NT2/D1 (cell line): Measurements from ENCODE around the gene TPRA1.

Experiments
- DNase-seq: peaks from one replicate; pipeline ENCODE4 v3.0.0-alpha.2; 2011; ENCODE audit warnings: low read depth, low spot score
- H3K27me3 ChIP-seq: 2 replicates; pipeline ENCODE4 v1.6.0; 2011; ENCODE audit warnings: mild to moderate bottlenecking; ENCODE audit not compliant: insufficient read length, insufficient read depth
- H3K36me3 ChIP-seq: 2 replicates; pipeline ENCODE4 v1.6.1; 2011; ENCODE audit warnings: mild to moderate bottlenecking, low read length, mixed read lengths; ENCODE audit not compliant: insufficient read depth, insufficient read length
- H3K4me1 ChIP-seq: 2 replicates; pipeline ENCODE4 v1.5.1; 2011; ENCODE audit not compliant: insufficient read depth, insufficient read length
- H3K4me3 ChIP-seq: 2 replicates; pipeline ENCODE4 v1.5.1; 2011; ENCODE audit warnings: low read depth; ENCODE audit not compliant: insufficient read length
- H3K9ac ChIP-seq: 2 replicates; pipeline ENCODE4 v1.6.0; 2011; ENCODE audit warnings: low read depth; ENCODE audit not compliant: insufficient read length
- H3K9me3 ChIP-seq: 2 replicates; pipeline ENCODE4 v1.5.1; 2011; ENCODE audit warnings: mild to moderate bottlenecking, low read length; ENCODE audit not compliant: insufficient read depth
- SUZ12 ChIP-seq: IDR thresholded peaks from 2 replicates; pipeline ENCODE4 v1.6.1; 2011; ENCODE audit not compliant: insufficient read length, insufficient read depth; ENCODE audit errors: extremely low read depth
- YY1 ChIP-seq: IDR thresholded peaks from 2 replicates; pipeline ENCODE4 v1.6.1; 2011; ENCODE audit not compliant: insufficient read length, insufficient read depth
- ZNF274 ChIP-seq: IDR thresholded peaks from 2 replicates; pipeline ENCODE4 v1.6.1; 2011; ENCODE audit warnings: mild to moderate bottlenecking, low read depth, low read length

The TPRA1 gene

GRCh38 chr3:127614928-127615589, 24.5 kb upstream of the TPRA1 start:
- no peaks in the 10 kb centered on the region for H3K9me3 ChIP-seq
- H3K4me1 ChIP-seq = peaks cover 3% of the 10 kb centered on the region
- H3K9ac ChIP-seq = no peak overlapping the region
- no peak for TF ChIP-seq SUZ12
- TF ChIP-seq ZNF274 = no peak
- no peak for TF ChIP-seq YY1
- no peaks in the 10 kb centered on the region for H3K27me3 ChIP-seq
- no peak for DNase-seq
- H3K4me3 ChIP-seq = no peak overlapping the region
- peaks cover 97% of the 10 kb centered on the region for H3K36me3 ChIP-seq

GRCh38 chr3:127613406-127613805, 22.9 kb upstream of the TPRA1 start:
- peaks cover 95% of the 10 kb centered on the region for H3K36me3 ChIP-seq
- TF ChIP-seq ZNF274 = no peak
- no peak for TF ChIP-seq SUZ12
- no peak for TF ChIP-seq YY1

GRCh38 chr3:127612966-127613365, 22.4 kb upstream of the TPRA1 start:
- no peaks in the 10 kb centered on the region for H3K27me3 ChIP-seq
- peaks cover 95% of the 10 kb centered on the region for H3K36me3 ChIP-seq
- peaks cover 3% of the 10 kb centered on the region for H3K4me1 ChIP-seq
- TF ChIP-seq ZNF274 (no peak), SUZ12 (no peak), YY1 (no peak)
- H3K4me3 ChIP-seq = no peak overlapping the region
- no peaks in the 10 kb centered on the region for H3K9me3 ChIP-seq
- DNase-seq = no peak
- H3K9ac ChIP-seq = no peak overlapping the region

More at GRCh38 chr3:127613406-127613805, 22.9 kb upstream of the TPRA1 start:
- H3K27me3 ChIP-seq = no peaks in the 10 kb centered on the region
- no peak for DNase-seq
- no peaks in the 10 kb centered on the region for H3K9me3 ChIP-seq
- H3K4me3 ChIP-seq = no peak overlapping the region
- H3K4me1 ChIP-seq = peaks cover 3% of the 10 kb centered on the region
- H3K9ac ChIP-seq = no peak overlapping the region

GRCh38 chr3:127611251-127611650, 20.7 kb upstream of the TPRA1 start:
- TF ChIP-seq ZNF274 = no peak
- no peak for TF ChIP-seq SUZ12
- TF ChIP-seq YY1 = no peak
- Histone ChIP-seq H3K4me1 (peaks cover 3% of the 10 kb centered on the region), H3K9me3 (no peaks in the 10 kb centered on the region), H3K9ac (no peak overlapping the region), H3K4me3 (no peak overlapping the region), H3K36me3 (peaks cover 95% of the 10 kb centered on the region), H3K27me3 (no peaks in the 10 kb centered on the region)
- no peak for DNase-seq

GRCh38 chr3:127610105-127610504, 19.6 kb upstream of the TPRA1 start:
- Histone ChIP-seq H3K27me3 (no peaks in the 10 kb centered on the region), H3K9ac (no peak overlapping the region), H3K4me3 (no peak overlapping the region), H3K36me3 (peaks cover 93% of the 10 kb centered on the region), H3K9me3 (no peaks in the 10 kb centered on the region), H3K4me1 (peaks cover 3% of the 10 kb centered on the region)
- DNase-seq = no peak
- TF ChIP-seq ZNF274 = no peak

- Histone ChIP-seq H3K36me3 (peaks cover 93% of the 10 kb centered on the region), H3K27me3 (no peaks in the 10 kb centered on the region), H3K9ac (no peak overlapping the region), H3K4me3 (no peak overlapping the region), H3K4me1 (peaks cover 3% of the 10 kb centered on the region), H3K9me3 (no peaks in the 10 kb centered on the region)
- no peak for DNase-seq
- TF ChIP-seq ZNF274 (no peak), SUZ12 (no peak), YY1 (no peak)
Measured at GRCh38 chr3:127608362-127608718, 17.8 kb upstream of the TPRA1 start.

- no peak for DNase-seq
- no peak overlapping the region for H3K9ac ChIP-seq
- H3K9me3 ChIP-seq = no peaks in the 10 kb centered on the region
- TF ChIP-seq SUZ12 (no peak), ZNF274 (no peak), YY1 (no peak)
- peaks cover 3% of the 10 kb centered on the region for H3K4me1 ChIP-seq
- no peaks in the 10 kb centered on the region for H3K27me3 ChIP-seq
- peaks cover 90% of the 10 kb centered on the region for H3K36me3 ChIP-seq
- H3K4me3 ChIP-seq = no peak overlapping the region
Measured at GRCh38 chr3:127607675-127608361, 17.3 kb upstream of the TPRA1 start.
